Dedifferentiated amniotic fluid mesenchymal stem cell (primary cell): ENCODE data around the gene GTSE1.

Experiments used
- DNase-seq: peaks from one replicate; pipeline ENCODE4 v3.0.0-alpha.2; 2016; ENCODE audit errors: extremely low spot score

Gene GTSE1

GRCh38 chr22:46326066-46326680 lies 29.5 kb downstream of the GTSE1 start:
- no peak for DNase-seq

DNA sequence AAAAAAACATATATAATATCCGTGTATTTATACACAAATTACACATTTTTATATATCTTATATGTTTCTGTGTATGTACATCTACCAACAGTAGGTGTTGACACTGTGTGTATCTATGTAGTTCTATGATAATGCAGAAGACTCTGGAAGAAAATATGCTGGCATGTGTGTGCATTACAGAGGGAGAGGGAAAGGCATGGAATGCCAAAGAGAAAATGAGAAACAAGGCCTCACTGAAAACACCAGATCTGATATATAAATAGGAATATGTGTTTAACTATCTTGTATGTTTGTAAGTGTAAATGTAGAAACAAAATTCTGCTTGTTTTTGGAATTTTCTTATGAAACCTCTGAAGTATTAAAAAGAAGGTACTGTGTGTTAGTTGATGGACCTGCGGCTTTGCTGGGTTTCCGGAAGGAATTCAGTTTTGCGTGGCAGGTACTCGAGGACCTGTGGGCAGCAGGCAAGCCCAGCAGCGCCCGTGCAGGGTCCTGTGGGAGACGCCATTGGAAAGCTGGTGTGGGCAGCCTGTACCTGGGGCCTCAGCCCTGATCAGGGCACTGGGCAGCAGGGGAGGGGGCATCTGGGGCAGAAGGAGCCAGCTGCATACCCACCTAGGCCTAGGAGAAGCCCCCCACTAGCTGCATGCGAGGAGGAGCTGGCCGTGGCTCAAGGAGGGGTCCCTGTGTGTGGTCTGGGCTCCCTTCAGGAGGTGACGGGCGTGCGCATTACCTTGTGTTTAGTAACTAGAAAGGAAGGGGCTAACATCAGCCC lies 31.2 kb downstream of the GTSE1 start:
- no peak for DNase-seq

- DNase-seq, result no peak
Measured at GRCh38 chr22:46328797-46329196, 32.1 kb downstream of the GTSE1 start.

- no peak for DNase-seq
Measured at GRCh38 chr22:46329616-46330015, 32.9 kb downstream of the GTSE1 start.

- DNase-seq, result no peak
Measured at GRCh38 chr22:46330426-46330825, 33.8 kb downstream of the GTSE1 start.

DNA sequence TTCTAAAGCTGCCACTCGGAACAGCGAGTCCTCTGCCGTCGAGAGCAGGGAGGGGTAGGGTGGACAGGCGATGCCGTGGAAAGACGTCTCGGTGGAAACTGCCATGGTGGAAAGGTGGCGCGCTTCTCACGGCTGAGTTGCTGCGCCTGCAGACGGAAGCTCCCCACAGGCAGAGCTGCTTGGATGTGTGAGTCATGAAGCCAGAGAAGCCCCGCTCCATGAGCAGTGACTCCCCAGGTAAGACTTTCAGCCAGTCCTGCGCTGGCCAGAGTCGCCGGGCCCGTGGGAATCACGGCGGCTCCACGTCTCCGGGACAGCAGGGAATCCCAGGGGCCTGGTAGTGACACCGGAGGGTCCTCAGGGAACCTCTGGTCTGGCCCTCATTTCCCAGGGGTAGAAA lies 34.8 kb downstream of the GTSE1 start:
- no peak for DNase-seq

DNA sequence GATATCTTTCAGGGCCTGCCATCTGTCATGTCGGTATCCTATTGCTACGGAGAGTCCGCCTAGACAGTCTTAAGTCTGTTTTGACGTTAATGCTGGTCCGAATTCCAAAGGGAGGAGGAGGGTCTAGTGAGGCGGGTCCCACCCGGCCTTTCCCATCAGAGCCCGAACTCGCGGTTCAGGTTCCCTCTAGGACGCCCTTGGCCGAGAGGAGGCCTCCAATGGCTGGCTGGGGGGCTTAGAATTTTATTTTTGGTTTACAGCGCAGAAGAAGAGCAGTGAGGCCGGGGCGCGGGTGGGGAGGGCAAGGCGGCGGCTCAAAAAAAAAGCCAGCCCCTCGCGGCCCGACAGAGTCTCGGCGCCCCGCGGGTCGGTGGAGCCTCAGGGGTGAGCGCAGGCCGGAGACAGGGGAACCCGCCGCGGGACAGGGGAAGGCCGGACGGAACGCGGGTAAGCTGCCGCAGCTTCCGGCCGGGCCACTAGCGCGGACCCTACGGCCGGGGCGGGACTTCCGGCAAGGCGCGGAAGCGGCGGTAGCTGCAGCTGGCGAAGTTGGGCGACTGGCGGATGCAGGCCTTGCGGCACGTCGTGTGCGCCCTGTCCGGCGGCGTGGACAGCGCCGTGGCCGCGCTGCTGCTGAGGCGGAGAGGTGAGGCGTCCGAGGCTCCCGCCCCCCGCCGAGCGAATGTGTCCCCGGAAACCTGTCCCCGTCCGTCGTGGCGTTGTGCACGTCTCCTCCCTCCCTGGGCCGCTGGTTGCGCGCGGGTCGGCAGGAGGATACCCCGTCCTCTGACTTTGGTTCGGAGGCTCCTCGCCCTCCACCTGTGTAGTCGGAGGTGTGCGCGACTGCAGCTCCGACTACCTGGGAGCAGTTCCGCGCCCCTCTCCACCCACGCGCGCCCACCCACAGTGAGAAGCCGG lies 38.8 kb downstream of the GTSE1 start, which contains the start of gene TRMU:
TSS of gene TRMU (plus strand) at position 514 of the 918 bp plus-strand sequence. CDS start at position 565, 51 bp downstream.
- peak; percentile 78 for DNase-seq

- no peak for DNase-seq
Measured at GRCh38 chr22:46336119-46337078, 39.7 kb downstream of the GTSE1 start.

- no peak for DNase-seq
Measured at GRCh38 chr22:46337870-46338269, 41.2 kb downstream of the GTSE1 start.

DNA sequence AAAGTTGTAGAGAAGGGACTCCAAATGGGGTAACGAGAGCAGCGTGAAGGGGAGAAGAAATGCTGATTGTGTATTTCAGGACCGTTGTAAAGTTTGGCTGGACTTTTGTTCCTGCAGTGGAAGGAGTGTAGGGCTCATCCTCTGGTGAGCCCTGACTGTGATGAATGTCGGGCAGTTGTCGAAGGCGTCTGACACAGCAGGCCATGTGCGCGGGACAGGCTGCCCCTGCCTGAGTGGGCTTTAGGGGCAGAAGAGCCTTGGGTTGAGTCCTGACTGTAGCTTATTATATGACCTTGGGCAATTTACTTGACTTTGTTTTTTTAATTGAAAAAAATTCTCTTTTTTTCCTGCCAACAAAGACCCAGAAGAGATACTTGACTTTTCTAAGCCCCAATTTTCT lies 42.0 kb downstream of the GTSE1 start:
- no peak for DNase-seq

DNA sequence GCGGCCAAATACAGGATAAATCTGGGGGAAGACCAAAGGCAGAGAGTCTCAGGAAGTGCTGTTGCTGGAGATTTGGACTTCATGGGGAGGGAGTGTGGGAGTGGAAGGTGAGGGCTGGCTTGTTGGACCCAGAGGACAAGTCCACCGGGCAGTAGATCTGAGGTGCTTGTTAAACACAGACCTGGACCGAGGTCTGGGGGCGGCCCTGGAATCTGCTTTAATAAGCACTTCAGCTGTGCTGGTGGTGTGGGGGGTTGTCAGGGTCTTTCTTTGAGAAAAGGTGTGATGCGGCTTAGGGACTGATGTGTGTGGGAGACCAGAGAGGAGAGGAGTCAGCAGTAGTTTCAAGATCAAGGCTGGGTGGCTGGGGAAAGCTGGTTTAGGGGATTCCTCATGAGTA lies 43.3 kb downstream of the GTSE1 start:
- DNase-seq, result no peak

- no peak for DNase-seq
Measured at GRCh38 chr22:46340676-46341075, 44.0 kb downstream of the GTSE1 start.

DNA sequence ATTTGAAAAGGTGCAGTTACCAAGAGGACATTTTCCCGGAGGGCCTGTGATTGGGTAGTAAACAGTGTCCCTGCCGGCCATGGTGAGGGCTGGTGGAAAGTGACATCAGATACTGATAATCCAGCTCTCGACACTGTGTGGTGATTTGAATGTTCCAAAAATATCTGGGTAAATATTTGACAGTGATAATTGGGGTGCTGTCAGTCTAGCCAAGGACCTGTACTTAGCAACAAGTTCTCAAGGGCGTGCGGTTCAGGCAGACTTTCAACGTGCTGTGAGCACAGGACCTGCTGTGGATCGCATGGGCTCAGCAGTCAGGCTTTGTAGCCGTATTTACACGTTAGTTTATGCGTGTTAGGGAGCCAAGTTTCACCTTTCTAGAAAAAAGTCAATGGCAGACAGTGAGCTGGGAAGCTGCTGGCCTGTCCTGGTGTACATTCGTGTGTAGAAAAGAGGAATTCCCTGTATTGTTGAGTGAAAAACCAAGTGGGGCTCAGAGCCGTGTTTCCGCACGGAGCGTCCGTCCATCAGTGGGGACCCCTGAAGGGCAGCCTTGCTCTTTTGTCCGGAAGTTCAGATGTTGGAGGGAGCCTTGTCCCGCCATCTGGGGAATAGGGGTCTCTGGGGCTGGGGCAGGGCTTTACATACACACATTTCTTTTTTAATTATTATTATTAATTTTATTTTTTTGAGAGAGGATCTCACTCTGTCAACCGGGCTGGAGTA lies 50.2 kb downstream of the GTSE1 start:
- no peak for DNase-seq

- no peak for DNase-seq
Measured at GRCh38 chr22:46347646-46348045, 51.0 kb downstream of the GTSE1 start.

GRCh38 chr22:46348099-46348695 lies 51.5 kb downstream of the GTSE1 start:
- no peak for DNase-seq

GRCh38 chr22:46349238-46349637 lies 52.6 kb downstream of the GTSE1 start:
- no peak for DNase-seq

DNA sequence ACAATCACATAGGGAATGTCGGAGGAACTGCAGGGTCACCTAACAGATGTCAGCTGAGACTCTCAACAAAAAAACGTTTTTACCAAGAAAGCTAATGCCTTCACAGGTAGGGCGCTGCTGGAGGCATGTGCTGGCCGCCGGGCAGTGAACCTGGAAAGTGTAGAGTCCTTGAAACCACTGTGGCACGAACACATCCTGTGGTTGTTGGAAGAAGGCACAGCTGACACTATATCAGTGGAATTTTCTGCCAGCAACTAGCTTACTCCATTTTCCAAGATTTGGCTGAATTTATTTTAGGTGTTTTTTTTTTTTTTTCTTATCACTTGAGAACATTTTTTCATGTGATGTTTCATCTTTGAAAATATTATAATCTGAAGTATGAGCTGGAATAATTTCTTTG lies 53.0 kb downstream of the GTSE1 start:
- no peak for DNase-seq

DNA sequence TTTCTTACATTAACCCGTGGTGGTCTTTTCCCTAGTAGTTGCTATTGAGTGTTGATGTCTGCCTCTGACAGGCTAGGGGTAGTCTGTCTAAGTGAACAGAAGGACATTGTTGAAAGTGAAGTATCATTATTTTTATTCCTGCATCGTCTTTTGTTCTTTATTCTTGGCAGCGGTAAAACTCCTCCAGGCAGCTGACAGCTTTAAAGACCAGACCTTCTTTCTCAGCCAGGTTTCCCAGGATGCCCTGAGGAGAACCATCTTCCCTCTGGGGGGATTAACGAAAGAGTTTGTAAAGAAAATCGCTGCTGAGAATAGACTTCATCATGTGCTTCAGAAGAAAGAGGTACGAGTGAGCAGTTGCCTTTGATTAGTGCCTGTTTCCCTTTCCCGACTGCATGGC lies 53.5 kb downstream of the GTSE1 start:
- DNase-seq, result no peak

GRCh38 chr22:46350646-46351045 lies 54.0 kb downstream of the GTSE1 start:
- DNase-seq, result no peak

GRCh38 chr22:46351131-46351735 lies 54.6 kb downstream of the GTSE1 start:
- DNase-seq, result no peak
